PC-9 (cell line): ENCODE data around the gene GFI1. TPM values are rescaled to one million over a fixed set of nuclear protein-coding genes. Genes with fewer than 3 reads are reported as not detected.

Experiments used
- BruUV-seq: library from RNA; stranded (reverse); fragments of 400-500 nt; replicated peaks from 2 replicates; lab custom pipeline; 2021; lab: Mats Ljungman, UMichigan
- CTCF ChIA-PET: fragments of 300-600 bp; sonication (Branson Sonifier 250); formaldehyde crosslinking; loops from one replicate; lab custom pipeline; 2022; ENCODE audit warnings: antibody characterized with exemption; lab: Charles Lee
- POLR2A ChIA-PET: fragments of 300-600 bp; sonication (Branson Sonifier 250); formaldehyde crosslinking; loops from one replicate; lab custom pipeline; 2022; ENCODE audit warnings: antibody characterized with exemption; ENCODE audit not compliant: unreplicated experiment; lab: Charles Lee
- DNase-seq, 2 experiments: peaks; one replicate each; pipeline versions ENCODE4 v3.0.0 to v3.0.0-alpha.2; 2015 to 2022; ENCODE audit warnings: mixed read lengths in 1 of 2
- H2AFZ ChIP-seq: fragments of 200-600 bp; sonication (generic); 2 replicates; pipeline ENCODE4 v1.8.1; 2017; ENCODE audit warnings: antibody characterized with exemption
- H3F3A ChIP-seq: fragments of 200-600 bp; sonication (generic); 2 replicates; pipeline ENCODE4 v1.8.1; 2017; ENCODE audit warnings: antibody characterized with exemption, mild to moderate bottlenecking, low read depth; ENCODE audit not compliant: insufficient read depth
- H3K27ac ChIP-seq: fragments of 200-600 bp; sonication (generic); 2 replicates; pipeline ENCODE4 v1.6.1; 2016; ENCODE audit warnings: mixed run types
- H3K27me3 ChIP-seq: fragments of 200-600 bp; sonication (generic); 2 replicates; pipeline ENCODE4 v1.6.1; 2016; ENCODE audit warnings: low read depth, mixed run types; ENCODE audit not compliant: insufficient read depth
- H3K36me3 ChIP-seq: fragments of 200-600 bp; sonication (generic); 2 replicates; pipeline ENCODE4 v1.6.1; 2016; ENCODE audit warnings: low read depth, mixed run types
- H3K4me1 ChIP-seq: fragments of 200-600 bp; sonication (generic); replicated peaks from 2 replicates; pipeline ENCODE4 v1.6.1; 2016; ENCODE audit warnings: mixed run types; ENCODE audit not compliant: insufficient read depth
- H3K4me2 ChIP-seq: fragments of 200-600 bp; sonication (generic); 2 replicates; pipeline ENCODE4 v1.6.1; 2017; ENCODE audit warnings: mixed run types
- H3K4me3 ChIP-seq: fragments of 200-600 bp; sonication (generic); 2 replicates; pipeline ENCODE4 v1.6.1; 2016; ENCODE audit warnings: mixed run types
- H3K79me2 ChIP-seq: fragments of 200-600 bp; sonication (generic); 2 replicates; pipeline ENCODE4 v1.6.1; 2017; ENCODE audit warnings: low read depth, mixed run types
- H3K9me2 ChIP-seq: fragments of 200-600 bp; sonication (generic); 2 replicates; pipeline ENCODE4 v1.8.1; 2017; ENCODE audit warnings: mild to moderate bottlenecking; ENCODE audit not compliant: insufficient read depth
- H3K9me3 ChIP-seq: fragments of 200-600 bp; sonication (generic); 2 replicates; pipeline ENCODE4 v1.8.1; 2016; ENCODE audit warnings: low read depth; ENCODE audit not compliant: insufficient read depth
- H4K20me1 ChIP-seq: fragments of 200-600 bp; sonication (generic); 2 replicates; pipeline ENCODE4 v1.8.1; 2017; ENCODE audit not compliant: insufficient read depth
- CTCF ChIP-seq: fragments of 200-600 bp; sonication (generic); conservative IDR thresholded peaks from 2 replicates; pipeline ENCODE4 v1.6.1; 2017; ENCODE audit warnings: mixed run types, antibody characterized with exemption, mild to moderate bottlenecking, moderate library complexity
- EZH2 ChIP-seq: fragments of 200-600 bp; sonication (generic); IDR thresholded peaks from 2 replicates; pipeline ENCODE4 v1.8.0; 2017; ENCODE audit warnings: antibody characterized with exemption, low read depth
- intact Hi-C: fragments of 100-400 bp; cut with micrococcal nuclease; formaldehyde crosslinking; loops from one replicate; pipeline ENCODE4 v1.10.0; 2022; ENCODE audit not compliant: unreplicated experiment
- total RNA-seq: library from RNA; stranded (reverse); gene quantifications from 2 replicates; pipeline ENCODE4 v1.2.3, GENCODE V29; 2021

GFI1 gene
- total RNA-seq, 1 experiment from 2014 or later: 0.35 TPM

GRCh38 chr1:92494485-92495141, 7.9 kb upstream of the GFI1 start:
- no peak overlapping the region for H3K4me2 ChIP-seq

GRCh38 chr1:92493139-92493538, 6.4 kb upstream of the GFI1 start:
- H3K79me2 ChIP-seq: no peaks in the 10 kb centered on the region
- no peaks in the 10 kb centered on the region for H3F3A ChIP-seq
- H3K4me2 ChIP-seq: no peak overlapping the region
- no peaks in the 10 kb centered on the region for H3K36me3 ChIP-seq
- no peak overlapping the region for H2AFZ ChIP-seq
- intact Hi-C loops: no loop called here
- POLR2A ChIA-PET: no interaction called here
- DNase-seq: no peak
- TF ChIP-seq EZH2 (no peak), CTCF (no peak)
- H3K27me3 ChIP-seq: no peaks in the 10 kb centered on the region
- H3K4me1 ChIP-seq: no peaks in the 10 kb centered on the region
- no peaks in the 10 kb centered on the region for H4K20me1 ChIP-seq
- no peaks in the 10 kb centered on the region for H3K9me2 ChIP-seq
- no peaks in the 10 kb centered on the region for H3K9me3 ChIP-seq
- H3K27ac ChIP-seq: no peak overlapping the region
- CTCF ChIA-PET: interaction anchor here (0.7 kb wide), 1 partner anchor 23 kb away, joined by 3 read pairs; no protein-coding TSS in a partner anchor
- no peak overlapping the region for H3K4me3 ChIP-seq
- BruUV-seq: no TSS peak

More at GRCh38 chr1:92494485-92495141, 7.9 kb upstream of the GFI1 start:
- no peak for TF ChIP-seq CTCF
- TF ChIP-seq EZH2: no peak
- H3K4me3 ChIP-seq: no peak overlapping the region
- DNase-seq: no peak
- H3K27me3 ChIP-seq: no peaks in the 10 kb centered on the region
- intact Hi-C loops: no loop called here
- no peak overlapping the region for H2AFZ ChIP-seq
- H3K9me3 ChIP-seq: no peaks in the 10 kb centered on the region
- no peaks in the 10 kb centered on the region for H3F3A ChIP-seq
- no TSS peak for BruUV-seq
- H3K4me1 ChIP-seq: no peaks in the 10 kb centered on the region
- POLR2A ChIA-PET: no interaction called here
- H3K79me2 ChIP-seq: no peaks in the 10 kb centered on the region
- no peaks in the 10 kb centered on the region for H3K36me3 ChIP-seq
- CTCF ChIA-PET: no interaction called here
- no peaks in the 10 kb centered on the region for H3K9me2 ChIP-seq
- H3K27ac ChIP-seq: no peak overlapping the region
- H4K20me1 ChIP-seq: no peaks in the 10 kb centered on the region

GRCh38 chr1:92488832-92489231, 2.1 kb upstream of the GFI1 start:
- no peaks in the 10 kb centered on the region for H3K9me2 ChIP-seq
- no peak for DNase-seq
- H3K27ac ChIP-seq: no peak overlapping the region
- no peaks in the 10 kb centered on the region for H3F3A ChIP-seq
- intact Hi-C loops: no loop called here
- H3K4me1 ChIP-seq: peaks cover 18% of the 10 kb centered on the region; the same call in 1 of the 2 replicates
- no peak overlapping the region for H3K4me2 ChIP-seq
- H4K20me1 ChIP-seq: no peaks in the 10 kb centered on the region
- ChIA-PET POLR2A (interaction anchor here (0.9 kb wide), 1 partner anchor 629 kb away, joined by 3 read pairs; no protein-coding TSS in a partner anchor), CTCF (no interaction called here)
- H3K36me3 ChIP-seq: no peaks in the 10 kb centered on the region
- H2AFZ ChIP-seq: no peak overlapping the region
- peaks cover 24% of the 10 kb centered on the region; the same call in 1 of the 2 replicates for H3K27me3 ChIP-seq
- H3K79me2 ChIP-seq: no peaks in the 10 kb centered on the region
- no TSS peak for BruUV-seq
- H3K9me3 ChIP-seq: no peaks in the 10 kb centered on the region
- TF ChIP-seq CTCF: no peak
- TF ChIP-seq EZH2: no peak
- H3K4me3 ChIP-seq: no peak overlapping the region
